Endothelial cell of umbilical vein (primary cell): ENCODE results near the gene SNRNP35. TPM values are rescaled to one million over a fixed set of nuclear protein-coding genes. Genes with fewer than 3 reads are reported as not detected.

ENCODE experiments used
- BruUV-seq: library from RNA; stranded (reverse); fragments of 400-500 nt; replicated peaks from 2 replicates; lab custom pipeline; 2021; lab: Mats Ljungman, UMichigan
- CTCF ChIA-PET: fragments of 300-600, 350-600 bp; sonication (Branson Sonifier 250); formaldehyde crosslinking; loops from one replicate; lab custom pipeline; 2021; ENCODE audit warnings: antibody characterized with exemption, inconsistent platforms; lab: Charles Lee
- POLR2A ChIA-PET: fragments of 300-600, 350-600 bp; sonication (Branson Sonifier 250); formaldehyde crosslinking; loops from one replicate; lab custom pipeline; 2021; ENCODE audit warnings: antibody characterized with exemption, inconsistent platforms; lab: Charles Lee
- DNase-seq: peaks from one replicate; pipeline ENCODE4 v3.0.0-alpha.2; 2011; ENCODE audit warnings: low read depth, low spot score
- FAIRE-seq: peaks from 2 replicates; lab custom pipeline; 2011; peaks lifted over from hg19 to GRCh38; lab: Jason Lieb, UNC
- H2AFZ ChIP-seq: 2 replicates; pipeline ENCODE4 v1.6.0; 2012; ENCODE audit warnings: low read depth, low read length, control low read depth, inconsistent platforms
- H3K27ac ChIP-seq: 2 replicates; pipeline ENCODE4 v1.5.1; 2011; ENCODE audit warnings: low read depth, mild to moderate bottlenecking, control low read depth, low read length, moderate library complexity; ENCODE audit not compliant: insufficient read depth
- H3K27me3 ChIP-seq, 2 experiments: 2 replicates each; pipeline versions ENCODE4 v1.6.0 to v1.6.1; 2011; ENCODE audit warnings: low read length in 2 of 2, mixed read lengths in 1 of 2; ENCODE audit not compliant: control insufficient read depth in 2 of 2, insufficient read depth in 2 of 2
- H3K36me3 ChIP-seq, 2 experiments: 2 replicates in 1 of 2; 3 replicates in 1 of 2; pipeline ENCODE4 v1.5.1; 2011; ENCODE audit warnings: low read length in 2 of 2, mild to moderate bottlenecking in 1 of 2, moderate library complexity in 1 of 2; ENCODE audit not compliant: control insufficient read depth in 2 of 2, insufficient read depth in 2 of 2; ENCODE audit errors: extremely low read depth in 1 of 2
- H3K4me1 ChIP-seq: 3 replicates; pipeline ENCODE4 v1.5.1; 2011; ENCODE audit warnings: mild to moderate bottlenecking, low read length; ENCODE audit not compliant: control insufficient read depth, insufficient read depth; ENCODE audit errors: extremely low read depth
- H3K4me2 ChIP-seq: 2 replicates; pipeline ENCODE4 v1.6.1; 2011; ENCODE audit warnings: low read length, control low read depth, mixed read lengths; ENCODE audit not compliant: insufficient read depth
- H3K4me3 ChIP-seq, 3 experiments: fragments of 200-600 bp in 1 of 3; sonication (generic), shearing (Covaris generic) in 1 of 3; replicated peaks in 1 of 3; 2 replicates each; pipeline ENCODE4 v1.5.1; 2011 to 2016; ENCODE audit warnings: control low read depth in 3 of 3, low read length in 3 of 3, mild to moderate bottlenecking in 2 of 3, inconsistent platforms in 1 of 3, low read depth in 1 of 3, moderate library complexity in 1 of 3; ENCODE audit not compliant: insufficient read depth in 1 of 3
- H3K79me2 ChIP-seq: 2 replicates; pipeline ENCODE4 v1.6.0; 2012; ENCODE audit warnings: low read length, inconsistent platforms; ENCODE audit not compliant: control insufficient read depth, insufficient read depth
- H3K9ac ChIP-seq: replicated peaks from 2 replicates; pipeline ENCODE3; 2011; ENCODE audit warnings: low read length, control low read depth; ENCODE audit not compliant: insufficient read depth; ENCODE audit errors: extremely low read depth
- H3K9me1 ChIP-seq: replicated peaks from 3 replicates; pipeline ENCODE4 v1.6.0; 2011; ENCODE audit warnings: mild to moderate bottlenecking, low read length; ENCODE audit not compliant: control insufficient read depth, insufficient read depth; ENCODE audit errors: extremely low read depth
- H3K9me3 ChIP-seq: replicated peaks from 2 replicates; pipeline ENCODE4 v1.5.1; 2012; ENCODE audit warnings: low read length, inconsistent platforms; ENCODE audit not compliant: control insufficient read depth, insufficient read depth
- H4K20me1 ChIP-seq: replicated peaks from 2 replicates; pipeline ENCODE3; 2011; ENCODE audit warnings: mild to moderate bottlenecking, low read length; ENCODE audit not compliant: control insufficient read depth, insufficient read depth; ENCODE audit errors: extremely low read depth
- CTCF ChIP-seq, 2 donors: IDR thresholded peaks; 1 replicate in 1 of 2; 2 replicates in 1 of 2; pipeline ENCODE4 v1.5.1; 2011; ENCODE audit warnings: low read length in 2 of 2, mild to moderate bottlenecking in 2 of 2, moderate library complexity in 2 of 2, control low read depth in 1 of 2, inconsistent platforms in 1 of 2, low read depth in 1 of 2; ENCODE audit not compliant: insufficient read depth in 1 of 2; ENCODE audit errors: extremely low read depth in 1 of 2
- EZH2 ChIP-seq: IDR thresholded peaks from 2 replicates; pipeline ENCODE4 v1.6.1; 2012; ENCODE audit warnings: borderline replicate concordance, low read depth, mild to moderate bottlenecking, moderate library complexity, low read length, inconsistent platforms; ENCODE audit not compliant: severe bottlenecking
- FOS ChIP-seq: IDR thresholded peaks from 2 replicates; pipeline ENCODE4 v1.6.1; 2011; ENCODE audit warnings: mild to moderate bottlenecking, low read length, moderate library complexity, borderline replicate concordance; ENCODE audit not compliant: insufficient read depth
- GATA2 ChIP-seq: IDR thresholded peaks from 2 replicates; pipeline ENCODE4 v1.7.0; 2011; ENCODE audit warnings: low read depth, mild to moderate bottlenecking, moderate library complexity, mixed read lengths, low read length; ENCODE audit not compliant: insufficient read length, insufficient read depth
- JUN ChIP-seq: IDR thresholded peaks from 2 replicates; pipeline ENCODE4 v1.6.1; 2011; ENCODE audit warnings: borderline replicate concordance, low read depth; ENCODE audit not compliant: insufficient read length, insufficient read depth
- MAX ChIP-seq: IDR thresholded peaks from 2 replicates; pipeline ENCODE4 v1.6.1; 2011; ENCODE audit not compliant: insufficient read depth, insufficient read length
- MYC ChIP-seq: IDR thresholded peaks from one replicate; pipeline ENCODE4 v1.6.1; 2011; ENCODE audit warnings: mild to moderate bottlenecking, low read depth, low read length
- POLR2A ChIP-seq: IDR thresholded peaks from 2 replicates; pipeline ENCODE4 v1.6.1; 2012; ENCODE audit warnings: low read depth, mild to moderate bottlenecking, control low read depth, low read length
- POLR2AphosphoS5 ChIP-seq: IDR thresholded peaks from 2 replicates; pipeline ENCODE4 v1.6.1; 2012; ENCODE audit warnings: low read depth, mild to moderate bottlenecking, control low read depth, low read length, moderate library complexity; ENCODE audit not compliant: insufficient read depth
- dilution Hi-C: fragments of 300-500 bp; cut with MboI; formaldehyde crosslinking; loops from one replicate; pipeline ENCODE4 v1.15.0; 2019; ENCODE audit warnings: low sequenced_read_pairs; ENCODE audit not compliant: extremely low pct_ligation_motif_present
- intact Hi-C: fragments of 100-400 bp; cut with micrococcal nuclease; formaldehyde crosslinking; loops from one replicate; pipeline ENCODE4 v1.10.0; 2022
- polyA plus RNA-seq, 4 experiments: library from polyadenylated mRNA; depleted of rRNA in 3 of 4; stranded (reverse) in 3 of 4; unstranded in 1 of 4; fragments of >200 nt; gene quantifications; 2 replicates each; pipeline versions ENCODE4 v1.2.1 to v1.2.3, GENCODE V29; 2011 to 2012; ENCODE audit warnings: missing spikeins in 1 of 4
- total RNA-seq: library from RNA; stranded (reverse); gene quantifications from 2 replicates; pipeline ENCODE4 v1.2.3, GENCODE V29; 2021

The SNRNP35 gene
- total and polyA plus RNA-seq, 2 donors (not counting 3 experiments of a cell fraction or from before 2014, with no cell fraction given), result 15.9 to 30.6 TPM

- no peaks in the 10 kb centered on the region for H4K20me1 ChIP-seq
- H3K36me3 ChIP-seq, result peaks cover 0 to 9% of the 10 kb centered on the region in 2 experiments
- H2AFZ ChIP-seq, result no peak overlapping the region
- intact Hi-C loops (loop anchor here (1.0 to 5.0 kb wide), 5 partner anchors 20 to 106 kb away; partner anchors contain the start of genes RILPL1, RILPL2, SNRNP35 and TMED2), dilution Hi-C loops (no loop called here)
- H3K9me1 ChIP-seq, result no peaks in the 10 kb centered on the region
- TF ChIP-seq JUN (peak; percentile 70), GATA2 (peak; percentile 77), CTCF (IDR thresholded peaks at IDR 0.05; ENCODE audit: extremely low read depth in 1 of 2, insufficient read depth in 1 of 2, low read depth in 1 of 2, low read length in 2 of 2) (no peak), POLR2AphosphoS5 (peak; percentile 92), FOS (peak; percentile 86), EZH2 (no peak), MAX (peak; percentile 57), POLR2A (no peak), MYC (peak; percentile 70)
- H3K27me3 ChIP-seq, result no peaks in the 10 kb centered on the region
- FAIRE-seq, result peak; percentile 99
- no peaks in the 10 kb centered on the region for H3K9me3 ChIP-seq
- peak overlapping the region; percentile 83 for H3K27ac ChIP-seq
- POLR2A ChIA-PET, result no interaction called here
- no TSS peak for BruUV-seq
- peak; percentile 94 for DNase-seq
- H3K4me2 ChIP-seq, result peak overlapping the region; percentile 8
- no peaks in the 10 kb centered on the region for H3K79me2 ChIP-seq
- peaks cover 20% of the 10 kb centered on the region for H3K4me1 ChIP-seq
- H3K4me3 ChIP-seq, result no peak overlapping the region
- CTCF ChIA-PET, result interaction anchor here (1.0 to 1.9 kb wide), 3 partner anchors 17 to 103 kb away, joined by 3 to 8 read pairs (median 3); no protein-coding TSS in a partner anchor
- H3K9ac ChIP-seq, result peak overlapping the region; percentile 26
Measured at GRCh38 chr12:123478762-123479161, 20.8 kb downstream of the SNRNP35 start.
